ENCODE data around the gene SAXO1.

SAXO1 gene

GRCh38 chr9:18971404-18971803, 61.6 kb downstream of the SAXO1 start:
- no peaks in the 10 kb centered on the region for H3K9me3 ChIP-seq (ENCODE audit: low read depth, low read length)
- no peak overlapping the region for H3K27ac ChIP-seq
- no peaks in the 10 kb centered on the region for H3K36me3 ChIP-seq (ENCODE audit: insufficient read depth, low read length)
- TF ChIP-seq EZH2 (IDR thresholded peaks at IDR 0.05) = no peak
- TF ChIP-seq POLR2AphosphoS5 (IDR thresholded peaks at IDR 0.05; ENCODE audit: borderline replicate concordance, low read depth, low read length) = no peak
- no peak overlapping the region for H3K9ac ChIP-seq (ENCODE audit: insufficient read length)
- DNase-seq (ENCODE audit: low read depth, low spot score) = no peak
- no peak overlapping the region for H3K4me3 ChIP-seq

GRCh38 chr9:18970393-18970792, 62.6 kb downstream of the SAXO1 start:
- no peak for DNase-seq (ENCODE audit: low read depth, low spot score)
- H3K4me3 ChIP-seq = no peak overlapping the region
- no peak overlapping the region for H3K27ac ChIP-seq
- TF ChIP-seq FOXP2 (optimal IDR thresholded peaks at IDR 0.05; ENCODE audit: control extremely low read depth, extremely low read length, insufficient read depth) = no peak
- no peak for TF ChIP-seq EZH2 (IDR thresholded peaks at IDR 0.05)
- TF ChIP-seq POLR2AphosphoS5 (IDR thresholded peaks at IDR 0.05; ENCODE audit: borderline replicate concordance, low read depth, low read length) = no peak
- H3K9ac ChIP-seq (ENCODE audit: insufficient read length) = no peak overlapping the region
- H3K9me3 ChIP-seq (ENCODE audit: low read depth, low read length) = no peaks in the 10 kb centered on the region
- H3K36me3 ChIP-seq (ENCODE audit: insufficient read depth, low read length) = no peaks in the 10 kb centered on the region

- no peaks in the 10 kb centered on the region for H3K36me3 ChIP-seq (ENCODE audit: insufficient read depth, low read length)
- H3K27ac ChIP-seq = no peak overlapping the region
- H3K9me3 ChIP-seq (ENCODE audit: low read depth, low read length) = no peaks in the 10 kb centered on the region
- DNase-seq (ENCODE audit: low read depth, low spot score) = no peak
- no peak overlapping the region for H3K4me3 ChIP-seq
- TF ChIP-seq FOXP2 (optimal IDR thresholded peaks at IDR 0.05; ENCODE audit: control extremely low read depth, extremely low read length, insufficient read depth) (no peak), EZH2 (IDR thresholded peaks at IDR 0.05) (no peak), POLR2AphosphoS5 (IDR thresholded peaks at IDR 0.05; ENCODE audit: borderline replicate concordance, low read depth, low read length) (no peak)
- H3K9ac ChIP-seq (ENCODE audit: insufficient read length) = no peak overlapping the region
Measured at GRCh38 chr9:18969128-18969527, 63.9 kb downstream of the SAXO1 start.

GRCh38 chr9:18955626-18956025, 77.4 kb downstream of the SAXO1 start:
- Histone ChIP-seq H3K27ac (no peak overlapping the region), H3K36me3 (ENCODE audit: insufficient read depth, low read length) (no peaks in the 10 kb centered on the region), H3K4me3 (no peak overlapping the region), H3K9me3 (ENCODE audit: low read depth, low read length) (no peaks in the 10 kb centered on the region), H3K9ac (ENCODE audit: insufficient read length) (no peak overlapping the region)
- TF ChIP-seq FOXP2 (optimal IDR thresholded peaks at IDR 0.05; ENCODE audit: control extremely low read depth, extremely low read length, insufficient read depth) (no peak), EZH2 (IDR thresholded peaks at IDR 0.05) (no peak), POLR2AphosphoS5 (IDR thresholded peaks at IDR 0.05; ENCODE audit: borderline replicate concordance, low read depth, low read length) (no peak)
- no peak for DNase-seq (ENCODE audit: low read depth, low spot score)

GRCh38 chr9:18951936-18952335, 81.1 kb downstream of the SAXO1 start:
- DNase-seq (ENCODE audit: low read depth, low spot score) = no peak
- Histone ChIP-seq H3K9me3 (ENCODE audit: low read depth, low read length) (no peaks in the 10 kb centered on the region), H3K27ac (no peak overlapping the region), H3K9ac (ENCODE audit: insufficient read length) (no peak overlapping the region), H3K36me3 (ENCODE audit: insufficient read depth, low read length) (no peaks in the 10 kb centered on the region), H3K4me3 (no peak overlapping the region)
- TF ChIP-seq EZH2 (IDR thresholded peaks at IDR 0.05) (no peak), POLR2AphosphoS5 (IDR thresholded peaks at IDR 0.05; ENCODE audit: borderline replicate concordance, low read depth, low read length) (no peak), FOXP2 (optimal IDR thresholded peaks at IDR 0.05; ENCODE audit: control extremely low read depth, extremely low read length, insufficient read depth) (no peak)

GRCh38 chr9:18947892-18948339, 85.1 kb downstream of the SAXO1 start:
- Histone ChIP-seq H3K4me3 (no peak overlapping the region), H3K9me3 (ENCODE audit: low read depth, low read length) (no peaks in the 10 kb centered on the region), H3K27ac (no peak overlapping the region), H3K36me3 (ENCODE audit: insufficient read depth, low read length) (no peaks in the 10 kb centered on the region), H3K9ac (ENCODE audit: insufficient read length) (no peak overlapping the region)
- no peak for DNase-seq (ENCODE audit: low read depth, low spot score)
- TF ChIP-seq EZH2 (IDR thresholded peaks at IDR 0.05) = no peak
- no peak for TF ChIP-seq FOXP2 (optimal IDR thresholded peaks at IDR 0.05; ENCODE audit: control extremely low read depth, extremely low read length, insufficient read depth)
- no peak for TF ChIP-seq POLR2AphosphoS5 (IDR thresholded peaks at IDR 0.05; ENCODE audit: borderline replicate concordance, low read depth, low read length)

GRCh38 chr9:18942801-18943200, 90.2 kb downstream of the SAXO1 start:
- no peak for TF ChIP-seq FOXP2 (optimal IDR thresholded peaks at IDR 0.05; ENCODE audit: control extremely low read depth, extremely low read length, insufficient read depth)
- no peak for TF ChIP-seq POLR2AphosphoS5 (IDR thresholded peaks at IDR 0.05; ENCODE audit: borderline replicate concordance, low read depth, low read length)
- TF ChIP-seq EZH2 (IDR thresholded peaks at IDR 0.05) = no peak
- Histone ChIP-seq H3K9ac (ENCODE audit: insufficient read length) (no peak overlapping the region), H3K4me3 (no peak overlapping the region)

GRCh38 chr9:18941060-18941740, 91.8 kb downstream of the SAXO1 start:
- Histone ChIP-seq H3K4me3 (no peak overlapping the region), H3K36me3 (ENCODE audit: insufficient read depth, low read length) (no peaks in the 10 kb centered on the region), H3K9ac (ENCODE audit: insufficient read length) (no peak overlapping the region), H3K9me3 (ENCODE audit: low read depth, low read length) (no peaks in the 10 kb centered on the region), H3K27ac (no peak overlapping the region)
- no peak for DNase-seq (ENCODE audit: low read depth, low spot score)
- TF ChIP-seq FOXP2 (optimal IDR thresholded peaks at IDR 0.05; ENCODE audit: control extremely low read depth, extremely low read length, insufficient read depth) = no peak
- no peak for TF ChIP-seq EZH2 (IDR thresholded peaks at IDR 0.05)
- TF ChIP-seq POLR2AphosphoS5 (IDR thresholded peaks at IDR 0.05; ENCODE audit: borderline replicate concordance, low read depth, low read length) = no peak

More at GRCh38 chr9:18942801-18943200, 90.2 kb downstream of the SAXO1 start:
- no peak for DNase-seq (ENCODE audit: low read depth, low spot score)
- Histone ChIP-seq H3K36me3 (ENCODE audit: insufficient read depth, low read length) (no peaks in the 10 kb centered on the region), H3K9me3 (ENCODE audit: low read depth, low read length) (no peaks in the 10 kb centered on the region), H3K27ac (no peak overlapping the region)

- Histone ChIP-seq H3K9me3 (ENCODE audit: low read depth, low read length) (no peaks in the 10 kb centered on the region), H3K36me3 (ENCODE audit: insufficient read depth, low read length) (no peaks in the 10 kb centered on the region), H3K4me3 (no peak overlapping the region), H3K27ac (no peak overlapping the region), H3K9ac (ENCODE audit: insufficient read length) (no peak overlapping the region)
- TF ChIP-seq POLR2AphosphoS5 (IDR thresholded peaks at IDR 0.05; ENCODE audit: borderline replicate concordance, low read depth, low read length) = no peak
- no peak for TF ChIP-seq EZH2 (IDR thresholded peaks at IDR 0.05)
- no peak for TF ChIP-seq FOXP2 (optimal IDR thresholded peaks at IDR 0.05; ENCODE audit: control extremely low read depth, extremely low read length, insufficient read depth)
- no peak for DNase-seq (ENCODE audit: low read depth, low spot score)
Measured at GRCh38 chr9:18939943-18940342, 93.1 kb downstream of the SAXO1 start.
